ENCODE data around the gene CELF1. TPM values are rescaled to one million over a fixed set of nuclear protein-coding genes. Genes with fewer than 3 reads are reported as not detected.

CELF1 gene
- total and polyA plus RNA-seq, 2 of the 13 experiments (the other 11 are each of a cell fraction or from before 2014, with no cell fraction given): 69.0 to 80.1 TPM

- Histone ChIP-seq H3K9me3 (ENCODE audit: low read length) (no peaks in the 10 kb centered on the region), H3K4me2 (ENCODE audit: low read depth, low read length) (no peak overlapping the region), H3K27ac (ENCODE audit: extremely low read length, insufficient read depth, low read length) (no peak overlapping the region), H4K20me1 (ENCODE audit: insufficient read depth, low read length) (no peaks in the 10 kb centered on the region), H3K36me3 (replicated peaks in 1 of 2; ENCODE audit: control insufficient read depth in 1 of 2, insufficient read depth in 2 of 2, low read length in 2 of 2) (peaks cover 37 to 90% of the 10 kb centered on the region in 2 experiments), H3K9ac (ENCODE audit: insufficient read depth, low read depth, low read length) (no peak overlapping the region), H3K27me3 (ENCODE audit: control insufficient read depth in 1 of 2, insufficient read depth in 2 of 2, low read length in 2 of 2) (no peaks in the 10 kb centered on the region), H3K4me1 (ENCODE audit: insufficient read depth, low read length) (no peaks in the 10 kb centered on the region), H3K79me2 (ENCODE audit: insufficient read depth, low read length) (no peaks in the 10 kb centered on the region), H2AFZ (ENCODE audit: low read length) (no peak overlapping the region), H3K4me3 (replicated peaks in 1 of 3; ENCODE audit: insufficient read depth in 1 of 3, low read depth in 2 of 3, low read length in 3 of 3) (no peak overlapping the region)
- ChIA-PET CTCF (ENCODE audit: low intra/inter-chr PET ratio, low total read pairs) (no interaction called here), POLR2A (no interaction called here)
- intact Hi-C loops (cut with micrococcal nuclease; ENCODE audit: unreplicated experiment) (no loop called here), in situ Hi-C loops (cut with HindIII; ENCODE audit: extremely low pct_ligation_motif_present, low pct_unique_long_range_greater_than_20kb) (no loop called here)
- TF ChIP-seq PREB (CRISPR knock-in tag; IDR thresholded peaks at IDR 0.05) (no peak), REPIN1 (CRISPR knock-in tag; IDR thresholded peaks at IDR 0.05; ENCODE audit: borderline replicate concordance, low read depth) (no peak), ZNF749 (CRISPR knock-in tag; IDR thresholded peaks at IDR 0.05; ENCODE audit: borderline replicate concordance) (no peak), MTF2 (CRISPR knock-in tag; IDR thresholded peaks at IDR 0.05; ENCODE audit: borderline replicate concordance) (no peak), ZNF747 (CRISPR knock-in tag; IDR thresholded peaks at IDR 0.05; ENCODE audit: borderline replicate concordance) (no peak), ZNF770 (CRISPR knock-in tag; IDR thresholded peaks at IDR 0.05) (no peak), PPARG (CRISPR knock-in tag; conservative IDR thresholded peaks at IDR 0.05) (no peak), TERF1 (CRISPR knock-in tag; IDR thresholded peaks at IDR 0.05) (no peak), POLR2AphosphoS2 (IDR thresholded peaks at IDR 0.05; ENCODE audit: low read depth, low read length) (no peak), ATF2 (CRISPR knock-in tag; IDR thresholded peaks at IDR 0.05) (no peak)
- no peak for ATAC-seq
- no peak for FAIRE-seq
- BruUV-seq (replicated peaks): no TSS peak
- DNase-seq (ENCODE audit: low spot score): no peak
- WGBS (ENCODE audit: low lambda C conversion rate): 92% methylated on average over 5 of the region's 5 CpGs
Measured at GRCh38 chr11:47478651-47479329, 74.1 kb downstream of the CELF1 start.
